ENCODE data around the gene SH2D4B.

GRCh38 chr10:80552151-80552646 is 14.5 kb downstream of the SH2D4B start:
- TF ChIP-seq CTCF (IDR thresholded peaks at IDR 0.05) (no peak), POLR2A (IDR thresholded peaks at IDR 0.05) (no peak), POLR2AphosphoS5 (IDR thresholded peaks at IDR 0.05; ENCODE audit: insufficient read depth in 1 of 2, low read depth in 1 of 2) (no peak)
